ENCODE results near the gene PPM1H. TPM values are rescaled to one million over a fixed set of nuclear protein-coding genes. Genes with fewer than 3 reads are reported as not detected.

PPM1H gene
- total and polyA plus RNA-seq, 2 of the 8 experiments (the other 6 are each of a cell fraction or from before 2014, with no cell fraction given), result 16.4 to 36.1 TPM

DNA sequence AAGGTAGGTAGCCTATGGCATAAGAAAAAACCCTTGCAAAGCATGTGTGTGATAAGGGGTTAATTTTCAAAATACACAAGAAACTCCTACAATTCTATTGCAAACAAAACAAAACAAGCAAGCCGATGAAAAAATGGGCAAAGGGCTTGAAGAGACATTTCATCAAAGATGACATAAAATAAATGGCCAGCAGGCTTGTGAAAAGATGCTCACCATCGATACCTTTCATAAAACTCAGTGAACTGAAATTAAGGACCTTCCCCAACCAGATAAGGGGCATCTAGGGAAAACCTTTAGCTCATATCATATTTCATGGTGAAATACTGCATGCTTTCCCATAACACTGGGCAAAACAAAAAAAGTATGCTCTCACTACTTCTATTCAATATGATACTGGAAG is 131.2 kb downstream of the PPM1H start:
- Histone ChIP-seq H3K36me3 (ENCODE audit: control insufficient read depth in 2 of 4, insufficient read depth in 4 of 4, low read length in 3 of 4) (no peaks in the 10 kb centered on the region), H3K27me3 (replicated peaks in 1 of 4; ENCODE audit: control insufficient read depth in 3 of 4, extremely low read depth in 1 of 4, insufficient read depth in 3 of 4, low read length in 3 of 4) (no peaks in the 10 kb centered on the region), H3K4me3 (ENCODE audit: extremely low read depth in 1 of 4, insufficient read depth in 2 of 4, low read depth in 3 of 4, low read length in 4 of 4) (no peak overlapping the region), H4K8ac (ENCODE audit: extremely low read depth, insufficient read depth, low read length) (no peak overlapping the region), H4K91ac (replicated peaks; ENCODE audit: insufficient read length, low read length) (no peak overlapping the region), H3K14ac (ENCODE audit: insufficient read length) (no peak overlapping the region), H3K79me2 (ENCODE audit: control insufficient read depth in 1 of 2, insufficient read depth in 2 of 2, low read length in 2 of 2) (no peaks in the 10 kb centered on the region), H3K18ac (ENCODE audit: extremely low read depth, low read length) (no peak overlapping the region), H3K27ac (ENCODE audit: low read depth, low read length) (no peak overlapping the region), H3K23ac (ENCODE audit: insufficient read length) (no peak overlapping the region), H2BK5ac (ENCODE audit: low read depth, low read length) (no peak overlapping the region), H4K20me1 (replicated peaks in 1 of 2; ENCODE audit: control insufficient read depth in 1 of 2, insufficient read depth in 2 of 2, low read length in 2 of 2) (peaks cover 2% of the 10 kb centered on the region in 2 experiments), H3K4me2 (ENCODE audit: insufficient read depth in 1 of 2, low read depth in 2 of 2, low read length in 2 of 2) (no peak overlapping the region), H2AK5ac (ENCODE audit: low read depth, low read length) (no peak overlapping the region), H3K4me1 (replicated peaks in 1 of 4; ENCODE audit: control insufficient read depth in 3 of 4, insufficient read depth in 4 of 4, low read length in 3 of 4) (peaks cover 0 to under 1% (median 0%) of the 10 kb centered on the region in 4 experiments; a peak in 3 of 7 replicates), H2BK120ac (replicated peaks; ENCODE audit: low read depth, low read length) (no peak overlapping the region), H3K23me2 (ENCODE audit: low read depth, low read length) (no peaks in the 10 kb centered on the region; the same call in 1 of the 2 replicates), H2AFZ (ENCODE audit: low read length) (no peak overlapping the region), H3K4ac (replicated peaks; ENCODE audit: insufficient read length, low read depth, low read length) (no peak overlapping the region), H3K9ac (replicated peaks in 1 of 4; ENCODE audit: extremely low read depth in 1 of 4, low read depth in 3 of 4, low read length in 3 of 4) (no peak overlapping the region), H3K79me1 (ENCODE audit: low read depth, low read length) (no peaks in the 10 kb centered on the region), H3K56ac (replicated peaks; ENCODE audit: insufficient read length, low read depth, low read length) (no peak overlapping the region), H4K5ac (ENCODE audit: insufficient read length, low read depth, low read length) (no peak overlapping the region), H3K9me3 (ENCODE audit: insufficient read depth in 2 of 2, low read depth in 1 of 2, low read length in 1 of 2) (no peaks in the 10 kb centered on the region), H2BK12ac (ENCODE audit: low read depth, low read length) (no peak overlapping the region), H2BK15ac (ENCODE audit: low read length) (no peak overlapping the region), H2BK20ac (ENCODE audit: low read length) (no peak overlapping the region)
- FAIRE-seq (no peak), DNase-seq (ENCODE audit: low read depth in 1 of 2, low spot score in 2 of 2) (no peak)
- ChIA-PET CTCF (ENCODE audit: partially characterized antibody) (interaction anchor here (0.9 to 11.9 kb wide), 11 partner anchors 8 to 368 kb away, joined by 3 to 173 read pairs (median 6); no protein-coding TSS in a partner anchor), POLR2A (ENCODE audit: partially characterized antibody) (no interaction called here)
- WGBS, 2 experiments (ENCODE audit: extremely low coverage in 1 of 2, insufficient coverage in 1 of 2, insufficient read length in 1 of 2, insufficient replicate concordance in 2 of 2, low coverage in 1 of 2, low lambda C conversion rate in 2 of 2, missing lambda C conversion rate in 1 of 2), result 87% methylated on average over 2 of the region's 2 CpGs; no CpG with 5 or more reads in 1 of the 2 experiments
- no peak for TF ChIP-seq BRCA1 (IDR thresholded peaks at IDR 0.05; ENCODE audit: low read depth, low read length)
- TF ChIP-seq KDM1A (IDR thresholded peaks at IDR 0.05; ENCODE audit: borderline replicate concordance, low read length), result no peak
- TF ChIP-seq EGR1 (IDR thresholded peaks at IDR 0.05; ENCODE audit: borderline replicate concordance, low read depth, low read length), result no peak
- no peak for TF ChIP-seq SIRT6 (IDR thresholded peaks at IDR 0.05; ENCODE audit: low read length)
- TF ChIP-seq CTBP2 (IDR thresholded peaks at IDR 0.05; ENCODE audit: borderline replicate concordance, insufficient read depth, insufficient read length, low read length), result no peak
- TF ChIP-seq ZNF274 (IDR thresholded peaks at IDR 0.05; ENCODE audit: borderline replicate concordance, extremely low read depth, low read length), result no peak
- TF ChIP-seq BCL11A (IDR thresholded peaks at IDR 0.05; ENCODE audit: low read depth in 2 of 2, low read length in 2 of 2), result no peak
